GM18867 (cell line): ENCODE data around the gene CCDC50.

Experiments
- ATAC-seq: cut with Tn5 transposase; IDR thresholded peaks from one replicate; pipeline ENCODE4 v1.9.1; 2021; ENCODE audit warnings: mild to moderate bottlenecking, moderate library complexity; ENCODE audit not compliant: unreplicated experiment

The CCDC50 gene

DNA sequence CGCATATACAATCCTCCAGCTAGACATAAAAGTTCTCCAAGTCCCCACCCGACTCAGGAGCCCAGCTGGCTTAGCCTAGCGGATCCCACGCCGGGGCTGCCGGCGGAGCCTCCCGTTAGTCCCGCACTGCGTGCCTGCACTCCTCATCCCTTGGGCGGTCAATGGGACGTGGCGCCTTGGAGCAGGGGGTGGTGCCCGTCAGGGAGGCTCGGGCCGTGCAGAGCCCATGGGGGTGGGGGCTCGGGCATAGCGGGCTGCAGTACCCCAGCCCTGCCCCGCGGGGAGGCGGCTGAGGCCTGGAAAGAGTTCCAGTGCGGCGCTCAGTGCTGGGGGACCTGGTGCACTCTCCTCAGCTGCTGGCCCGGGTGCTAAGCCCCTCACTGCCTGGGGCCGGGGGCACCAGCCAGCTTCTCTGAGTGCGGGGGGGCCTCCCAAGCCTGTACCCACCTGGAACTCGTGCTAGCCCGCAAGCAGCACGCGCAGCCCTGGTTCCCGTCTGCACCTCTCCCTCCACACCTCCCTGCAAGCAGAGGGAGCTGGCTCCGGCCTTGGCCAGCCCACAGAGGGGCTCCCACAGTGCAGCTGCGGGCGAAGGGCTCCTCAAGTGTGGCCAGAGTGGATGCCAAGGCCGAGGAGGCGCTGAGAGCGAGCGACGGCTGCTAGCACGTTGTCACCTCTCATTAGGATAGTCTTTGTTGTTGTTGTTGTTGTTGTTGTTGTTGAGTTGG, 12.2 kb upstream of the CCDC50 start:
- no peak for ATAC-seq

DNA sequence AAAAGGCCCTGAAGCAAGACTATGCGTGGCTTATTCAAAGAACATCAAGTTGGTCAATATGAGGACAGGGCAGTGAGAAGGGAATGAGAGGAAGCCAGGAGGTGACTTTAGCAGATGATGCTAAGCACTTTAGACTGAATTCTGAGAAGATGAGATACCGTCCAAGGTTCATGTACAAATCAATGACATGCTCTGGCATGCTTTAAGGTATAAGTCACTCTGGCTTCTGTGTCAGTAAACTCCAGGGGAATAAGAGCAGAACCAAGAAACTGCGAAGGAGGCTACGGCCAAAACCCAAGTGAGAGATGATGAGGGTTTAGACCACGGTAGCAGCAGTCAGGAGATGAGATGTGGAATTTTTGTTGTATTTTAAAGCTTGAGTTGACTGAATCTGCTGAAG, 8.9 kb upstream of the CCDC50 start:
- no peak for ATAC-seq

- ATAC-seq = no peak
Measured at GRCh38 chr3:191321019-191321767, 8.0 kb upstream of the CCDC50 start.

GRCh38 chr3:191324936-191325335, 4.3 kb upstream of the CCDC50 start:
- ATAC-seq = no peak

DNA sequence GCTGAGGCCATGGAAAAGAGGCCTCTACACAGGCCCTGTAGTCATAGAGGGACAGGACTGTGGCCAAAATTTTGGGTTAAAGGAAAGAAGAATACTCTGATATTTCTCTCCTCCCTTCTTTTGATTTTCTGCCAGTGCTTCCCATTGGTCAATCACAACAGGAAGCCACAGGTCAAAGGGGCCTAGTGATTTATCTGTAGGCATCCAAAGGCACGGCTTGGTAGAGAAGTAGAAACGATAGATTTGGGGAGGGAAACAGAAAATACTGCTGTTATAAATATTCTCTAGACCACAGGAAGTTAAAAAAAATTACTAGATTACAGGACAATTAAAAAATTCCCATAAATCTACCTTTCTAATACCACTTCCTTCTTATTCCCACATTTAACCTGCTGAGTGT, 1.7 kb upstream of the CCDC50 start:
- no peak for ATAC-seq

GRCh38 chr3:191328383-191328961, 722 bp upstream of the CCDC50 start:
- no peak for ATAC-seq

DNA sequence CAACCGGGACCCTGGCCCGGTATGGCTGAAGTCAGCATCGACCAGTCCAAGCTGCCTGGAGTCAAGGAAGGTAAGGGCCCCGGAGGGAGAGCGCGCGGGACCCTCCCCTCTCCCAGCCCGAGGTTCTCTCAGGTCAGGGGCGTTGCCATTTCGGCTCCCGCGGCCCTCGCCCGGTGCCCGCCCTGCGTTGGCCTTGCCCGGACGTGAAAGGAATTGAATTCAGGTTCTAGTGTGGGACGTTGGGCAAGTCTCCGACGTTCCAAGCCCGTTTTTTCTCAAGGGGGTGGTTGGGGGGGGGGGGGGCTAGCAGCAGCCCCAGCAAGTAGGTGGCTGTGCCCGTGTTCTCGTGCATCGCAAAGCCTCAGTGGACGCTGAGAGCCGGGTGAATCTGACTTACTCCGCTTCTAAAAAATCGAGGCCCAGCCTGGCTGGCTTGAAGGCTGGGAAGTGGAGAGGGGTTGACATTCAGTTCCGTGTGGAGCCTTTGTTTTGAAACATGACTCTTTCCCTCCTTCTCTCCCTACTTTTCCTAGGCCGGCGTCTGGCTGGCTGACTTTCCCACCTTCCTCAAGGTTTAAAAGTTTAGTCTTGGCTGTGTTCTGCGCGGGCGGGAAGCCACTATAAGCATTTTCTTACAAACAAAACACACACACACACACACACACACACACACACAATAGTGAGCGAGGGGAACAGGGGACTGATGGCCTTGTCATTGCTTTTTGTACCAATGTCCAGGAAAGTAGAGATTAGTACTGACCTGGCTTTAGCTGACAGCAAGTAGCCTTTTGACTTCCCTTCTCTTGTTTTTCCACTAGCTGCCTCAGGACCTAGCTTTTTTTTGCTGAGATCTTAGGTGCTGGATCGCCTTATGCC, 698 bp downstream of the CCDC50 start, which contains the start of gene UTS2B:
Gene UTS2B (minus strand): TSS at position 873 of the 876 bp plus-strand sequence. CDS start 48,337 bp downstream, outside the sequence.
- ATAC-seq = peak; percentile 18

DNA sequence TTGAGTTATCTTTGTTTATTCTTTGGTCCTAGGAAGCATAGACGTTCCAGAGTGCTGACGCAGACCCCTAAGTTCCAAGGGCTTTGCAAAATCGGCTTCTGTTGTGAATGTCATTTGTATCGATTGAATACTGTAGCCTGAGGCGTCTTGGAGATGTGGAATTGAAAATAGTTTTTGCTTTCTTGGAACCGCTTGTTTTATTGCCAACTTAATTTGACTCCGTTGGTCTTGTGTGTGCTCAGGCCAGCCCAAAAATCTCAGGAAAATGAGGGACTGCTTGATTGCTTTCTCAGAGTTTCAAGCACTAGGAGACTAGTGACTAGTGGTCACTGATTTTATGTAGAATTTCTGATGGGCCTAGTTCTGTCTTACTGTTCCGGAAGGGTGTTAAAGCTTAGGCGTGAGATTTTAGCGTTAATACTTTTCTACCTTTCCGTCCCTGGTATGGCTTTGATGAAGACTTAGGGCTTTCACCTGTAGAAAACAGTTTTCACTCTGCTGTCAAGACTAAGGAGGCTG, 1.4 kb downstream of the CCDC50 start:
- ATAC-seq = no peak

- no peak for ATAC-seq
Measured at GRCh38 chr3:191331388-191331787, 2.2 kb downstream of the CCDC50 start.

DNA sequence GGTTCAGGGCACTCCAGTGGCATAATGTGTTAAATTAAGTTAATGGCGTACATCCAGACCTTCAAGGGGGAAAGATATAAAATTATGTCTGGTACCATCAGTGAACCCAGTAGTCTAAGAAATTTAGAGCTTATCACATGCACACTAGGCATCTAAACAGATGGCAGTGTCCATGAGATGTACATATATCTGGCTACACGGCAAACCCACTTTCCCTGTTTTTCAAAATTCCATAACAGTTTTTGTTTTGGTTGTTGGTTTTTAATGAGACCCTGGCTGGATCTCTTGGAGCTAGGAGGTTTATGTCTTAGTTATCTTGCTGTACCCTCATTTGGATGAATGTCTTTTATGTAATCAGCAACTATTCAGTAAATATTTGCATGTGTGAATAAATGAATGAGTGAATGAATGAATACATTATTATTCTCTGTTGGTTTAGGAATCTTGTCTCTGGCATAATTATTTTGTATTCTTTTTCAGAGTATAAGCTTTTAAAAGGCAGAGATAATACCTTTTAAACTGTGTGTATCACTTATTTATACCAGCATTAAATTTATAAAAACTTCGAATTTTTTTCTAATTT, 4.2 kb downstream of the CCDC50 start:
- no peak for ATAC-seq

GRCh38 chr3:191334346-191334893, 5.2 kb downstream of the CCDC50 start:
- no peak for ATAC-seq

DNA sequence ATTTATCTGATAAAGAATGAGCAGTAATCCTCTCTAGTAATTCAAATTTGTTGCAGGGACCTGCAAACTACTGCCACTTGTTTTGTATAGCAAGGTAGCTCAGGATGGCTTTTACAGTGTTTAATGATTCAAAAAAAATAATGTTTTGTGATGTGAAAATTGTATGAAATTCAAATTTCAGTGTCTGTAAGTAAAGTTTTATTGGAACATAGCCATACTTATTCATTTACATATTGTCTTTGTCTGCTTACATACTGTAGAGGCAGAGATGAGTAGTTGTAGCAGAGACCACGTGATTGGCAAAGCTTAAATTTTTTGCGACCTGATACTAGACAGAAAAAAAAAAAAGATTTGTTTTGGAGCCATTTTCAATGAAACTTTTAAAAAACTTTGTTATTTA, 7.6 kb downstream of the CCDC50 start:
- peak; percentile 49 for ATAC-seq

DNA sequence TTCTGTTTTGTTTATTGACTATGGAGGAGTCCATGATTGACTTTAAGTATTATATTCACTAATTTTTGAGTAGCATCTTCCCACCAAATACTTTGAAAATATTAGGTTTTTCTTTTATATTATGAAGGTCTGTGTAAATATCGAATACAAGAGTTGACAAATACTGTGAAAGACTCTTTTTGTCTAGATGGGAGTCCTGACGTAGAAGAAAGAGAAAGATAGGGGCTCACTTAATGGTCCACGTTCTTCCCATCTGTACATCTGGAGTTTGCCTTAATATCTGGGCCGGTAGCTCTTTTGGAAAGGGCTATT, 8.9 kb downstream of the CCDC50 start:
- no peak for ATAC-seq

GRCh38 chr3:191339316-191339917, 10.2 kb downstream of the CCDC50 start:
- ATAC-seq = no peak

GRCh38 chr3:191340351-191340750, 11.2 kb downstream of the CCDC50 start:
- no peak for ATAC-seq

DNA sequence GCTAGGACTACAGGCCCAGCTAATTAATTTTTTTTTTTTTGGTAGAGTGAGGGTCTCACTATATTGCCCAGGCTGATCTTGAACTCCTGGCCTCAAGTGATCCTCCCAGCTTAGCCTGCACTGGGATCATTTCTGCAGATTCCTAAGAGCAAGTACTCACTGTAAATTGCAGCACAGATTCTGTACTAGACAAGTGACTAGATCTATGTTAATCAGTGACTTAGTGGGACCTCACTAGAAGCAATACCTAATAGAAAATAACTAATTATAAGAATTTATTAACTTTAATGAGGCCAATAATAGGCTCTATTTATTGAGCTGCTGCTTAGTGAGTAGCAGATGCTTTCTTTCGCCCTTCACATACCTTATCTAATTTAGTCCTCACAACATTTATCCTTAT, 11.8 kb downstream of the CCDC50 start:
- no peak for ATAC-seq

DNA sequence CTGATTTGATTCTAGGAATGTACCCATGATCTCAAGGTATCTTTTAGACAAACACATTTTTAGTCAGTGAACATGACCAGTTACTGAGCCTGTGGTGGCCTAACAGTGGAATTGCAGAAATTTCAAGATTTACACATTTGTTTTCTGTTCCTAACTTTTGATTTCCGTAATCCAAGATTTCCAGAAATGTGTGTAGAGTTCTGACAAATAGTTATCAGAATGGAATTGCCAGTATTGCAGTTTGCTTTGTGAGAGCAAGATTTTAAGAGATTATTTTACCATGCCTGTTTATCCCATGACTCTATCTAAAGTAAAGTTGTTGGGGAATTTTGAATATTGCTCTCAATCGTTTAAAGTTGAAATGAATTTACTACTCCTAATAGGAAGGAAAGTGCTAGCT, 12.8 kb downstream of the CCDC50 start:
- ATAC-seq = no peak

GRCh38 chr3:191342411-191342810, 13.2 kb downstream of the CCDC50 start:
- ATAC-seq = no peak

- ATAC-seq = no peak
Measured at GRCh38 chr3:191343115-191343514, 13.9 kb downstream of the CCDC50 start.

DNA sequence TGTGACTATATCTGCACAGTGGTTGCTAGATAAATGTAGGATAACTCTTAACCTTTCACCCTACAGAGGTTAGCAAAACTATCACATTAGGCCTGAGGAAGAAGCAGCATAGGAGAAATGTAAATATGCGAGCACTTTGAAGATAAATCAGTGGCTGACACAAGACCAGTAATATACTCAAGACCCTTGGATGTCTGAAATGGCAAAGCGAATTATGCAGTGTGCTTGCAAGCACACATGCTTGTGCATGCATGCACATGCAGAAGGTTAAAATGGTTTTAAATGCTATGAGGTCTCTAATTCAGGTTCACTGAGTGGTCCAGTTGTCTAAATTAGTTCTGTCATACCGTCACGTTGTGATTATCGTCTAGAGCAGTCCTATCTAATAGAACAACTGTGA, 14.7 kb downstream of the CCDC50 start:
- ATAC-seq = no peak
